ENCODE data around the gene GMCL1.

GMCL1 gene

DNA sequence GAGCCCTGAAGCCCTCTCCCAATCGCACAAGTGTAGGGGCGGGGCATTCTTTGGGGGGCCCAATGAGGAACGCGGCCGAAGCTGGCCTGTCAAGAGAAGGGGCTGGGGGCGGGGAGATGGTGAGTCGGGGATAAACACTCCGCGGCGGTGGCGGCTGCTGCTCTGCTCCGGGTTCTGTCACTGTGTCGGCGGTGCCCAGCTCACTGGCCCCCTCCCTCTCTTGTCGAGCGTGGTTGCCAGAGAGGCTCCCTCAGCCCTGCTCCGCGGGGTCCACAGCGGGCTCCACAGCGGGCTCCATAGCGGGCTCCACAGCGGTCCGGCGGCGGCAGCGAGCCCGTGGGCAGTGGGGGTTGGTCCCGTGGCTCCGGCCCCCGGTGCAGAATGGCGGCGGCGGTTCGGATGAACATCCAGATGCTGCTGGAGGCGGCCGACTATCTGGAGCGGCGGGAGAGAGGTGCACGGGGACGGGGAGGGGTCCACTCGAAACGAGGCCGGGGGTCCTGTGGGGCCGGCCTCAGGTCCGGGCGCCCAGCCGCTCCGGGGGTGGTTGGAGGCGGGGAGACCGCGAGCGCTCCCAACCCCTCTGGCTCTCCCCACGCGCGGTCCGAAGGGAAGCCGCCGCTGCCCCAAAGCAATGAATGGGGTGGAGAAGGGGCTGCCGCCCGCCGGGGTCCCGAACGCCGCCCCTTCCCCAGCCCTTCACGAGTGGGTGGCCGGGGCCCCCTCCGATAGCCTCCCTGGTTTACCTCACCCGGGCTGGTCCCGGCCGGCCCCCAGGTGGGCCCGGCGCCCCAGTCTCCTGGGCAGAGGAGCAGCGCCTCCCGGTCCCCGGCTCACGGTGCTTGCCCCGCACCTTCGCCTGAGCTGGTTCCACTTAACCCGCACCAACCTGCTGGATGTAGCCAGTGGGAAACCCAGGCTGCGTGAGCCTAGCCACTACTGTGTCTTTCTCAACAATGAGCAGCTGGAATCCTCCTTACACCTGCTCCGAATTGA, 85.8 kb downstream of the GMCL1 start, which contains the start of gene MXD1:
MXD1 (plus strand) TSS at position 160 of the 996 bp plus-strand sequence; CDS start at position 382, 222 bp downstream.
- FAIRE-seq (no peak), DNase-seq (ENCODE audit: insufficient read length, low spot score) (peak; percentile 75)
- no peak for TF ChIP-seq CTCF (IDR thresholded peaks at IDR 0.05; ENCODE audit: insufficient read depth, missing control alignments)

DNA sequence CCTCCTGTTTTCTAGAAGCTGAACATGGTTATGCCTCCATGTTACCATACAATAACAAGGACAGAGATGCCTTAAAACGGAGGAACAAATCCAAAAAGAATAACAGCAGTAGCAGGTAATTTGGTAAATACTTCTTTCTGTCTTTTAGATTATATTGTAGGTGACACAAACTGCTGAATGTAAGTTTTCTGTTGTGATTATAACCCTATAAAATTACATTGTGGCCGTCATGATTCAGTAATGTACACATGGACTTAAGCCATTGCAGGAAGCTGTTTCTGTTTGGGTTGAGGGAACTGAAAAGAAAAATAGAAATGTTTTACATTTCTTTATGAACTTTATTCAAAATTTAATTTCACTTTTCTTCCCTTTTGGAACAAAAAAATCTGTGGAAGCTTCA, 86.6 kb downstream of the GMCL1 start:
- FAIRE-seq (no peak), DNase-seq (ENCODE audit: insufficient read length, low spot score) (no peak)
- no peak for TF ChIP-seq CTCF (IDR thresholded peaks at IDR 0.05; ENCODE audit: insufficient read depth, missing control alignments)

GRCh38 chr2:69917852-69918251, 88.4 kb downstream of the GMCL1 start:
- no peak for FAIRE-seq
- no peak for TF ChIP-seq CTCF (IDR thresholded peaks at IDR 0.05; ENCODE audit: insufficient read depth, missing control alignments)

DNA sequence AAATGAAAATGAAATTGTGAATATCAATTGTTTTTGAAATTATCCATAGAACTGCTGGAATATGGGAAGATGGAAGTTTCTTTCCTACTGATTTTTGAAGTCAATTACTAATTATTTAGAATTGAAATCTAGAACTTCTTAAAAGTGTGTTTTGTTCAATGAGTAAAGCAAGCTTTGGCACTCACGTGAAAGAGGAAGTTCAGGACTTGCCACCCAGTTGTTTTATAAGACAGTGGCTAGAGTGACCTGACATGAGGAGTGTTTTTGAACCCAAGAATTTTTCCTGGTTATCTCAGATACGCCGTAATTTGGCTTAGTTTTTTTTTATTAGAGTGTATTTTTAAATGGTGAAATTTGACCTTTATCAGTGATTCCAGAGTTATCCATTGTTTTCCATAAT, 88.9 kb downstream of the GMCL1 start:
- FAIRE-seq (no peak), DNase-seq (ENCODE audit: insufficient read length, low spot score) (no peak)
- TF ChIP-seq CTCF (IDR thresholded peaks at IDR 0.05; ENCODE audit: insufficient read depth, missing control alignments): no peak

More at GRCh38 chr2:69917852-69918251, 88.4 kb downstream of the GMCL1 start:
- no peak for DNase-seq (ENCODE audit: insufficient read length, low spot score)

DNA sequence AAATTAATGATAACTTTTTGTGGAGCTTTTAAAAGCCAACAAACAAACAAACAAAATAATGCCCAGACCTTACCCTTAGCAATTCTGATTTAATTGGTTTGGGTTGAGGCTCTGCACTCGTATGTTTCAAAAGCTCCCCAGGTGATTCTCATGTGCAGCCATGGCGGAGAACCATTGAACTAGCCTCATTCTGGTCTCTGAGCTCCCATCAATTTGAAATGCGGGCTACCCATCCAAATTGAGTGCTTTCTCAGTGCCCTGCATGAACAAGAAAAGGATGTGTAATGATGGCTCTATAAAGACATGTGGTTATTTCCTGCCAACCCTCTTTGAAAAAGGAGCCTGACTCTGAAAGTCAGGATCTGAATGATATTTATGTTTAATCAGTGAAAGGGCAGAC, 93.7 kb downstream of the GMCL1 start:
- no peak for FAIRE-seq
- TF ChIP-seq CTCF (IDR thresholded peaks at IDR 0.05; ENCODE audit: insufficient read depth, missing control alignments): no peak
- DNase-seq (ENCODE audit: insufficient read length, low spot score): no peak

- FAIRE-seq: no peak
- no peak for DNase-seq (ENCODE audit: insufficient read length, low spot score)
- TF ChIP-seq CTCF (IDR thresholded peaks at IDR 0.05; ENCODE audit: insufficient read depth, missing control alignments): no peak
Measured at GRCh38 chr2:69926849-69927515, 97.5 kb downstream of the GMCL1 start.
